Measurements from ENCODE around the gene LRRC3.

The LRRC3 gene

DNA sequence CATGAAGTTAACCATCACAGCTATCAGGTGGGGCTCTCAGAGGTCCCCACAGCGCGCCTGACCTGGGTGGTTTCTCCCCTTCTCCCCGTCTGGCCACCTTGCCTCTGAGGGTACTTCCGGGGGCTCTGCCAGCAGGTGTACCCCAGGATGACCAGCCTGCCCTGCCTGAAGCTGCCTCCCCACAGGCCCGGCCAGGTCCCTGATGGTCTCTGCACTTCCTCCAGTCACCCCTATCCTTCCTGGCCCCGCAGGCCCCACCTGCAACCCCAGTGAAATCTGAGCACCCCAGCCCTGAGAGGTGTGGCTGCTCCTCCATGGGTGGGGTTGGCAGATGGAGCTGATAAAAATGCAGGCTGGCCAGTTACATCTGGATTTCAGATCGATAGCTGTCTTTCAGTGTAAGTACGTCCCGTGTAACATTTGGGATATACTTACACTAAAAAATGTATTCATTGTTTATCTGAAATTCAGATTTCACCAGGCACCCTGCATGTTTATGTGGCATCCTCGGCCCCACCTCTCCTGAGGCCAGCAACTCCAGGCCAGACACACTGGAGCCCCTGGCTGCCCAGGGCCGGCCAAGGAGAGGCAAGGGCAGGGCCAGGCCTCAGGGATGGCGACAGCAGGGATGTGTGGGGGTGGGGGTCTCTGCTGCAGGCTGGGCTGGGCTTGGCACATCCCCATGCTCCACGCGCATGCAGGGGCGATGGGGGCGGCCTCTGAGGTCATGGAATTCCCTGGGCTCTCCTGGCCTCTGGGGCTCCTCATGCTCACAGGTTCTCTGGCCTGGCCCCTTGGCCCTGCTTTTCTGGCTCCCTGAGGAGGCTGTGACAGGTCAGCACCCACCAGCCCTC lies 25.1 kb downstream of the LRRC3 start:
- DNase-seq: no peak

DNA sequence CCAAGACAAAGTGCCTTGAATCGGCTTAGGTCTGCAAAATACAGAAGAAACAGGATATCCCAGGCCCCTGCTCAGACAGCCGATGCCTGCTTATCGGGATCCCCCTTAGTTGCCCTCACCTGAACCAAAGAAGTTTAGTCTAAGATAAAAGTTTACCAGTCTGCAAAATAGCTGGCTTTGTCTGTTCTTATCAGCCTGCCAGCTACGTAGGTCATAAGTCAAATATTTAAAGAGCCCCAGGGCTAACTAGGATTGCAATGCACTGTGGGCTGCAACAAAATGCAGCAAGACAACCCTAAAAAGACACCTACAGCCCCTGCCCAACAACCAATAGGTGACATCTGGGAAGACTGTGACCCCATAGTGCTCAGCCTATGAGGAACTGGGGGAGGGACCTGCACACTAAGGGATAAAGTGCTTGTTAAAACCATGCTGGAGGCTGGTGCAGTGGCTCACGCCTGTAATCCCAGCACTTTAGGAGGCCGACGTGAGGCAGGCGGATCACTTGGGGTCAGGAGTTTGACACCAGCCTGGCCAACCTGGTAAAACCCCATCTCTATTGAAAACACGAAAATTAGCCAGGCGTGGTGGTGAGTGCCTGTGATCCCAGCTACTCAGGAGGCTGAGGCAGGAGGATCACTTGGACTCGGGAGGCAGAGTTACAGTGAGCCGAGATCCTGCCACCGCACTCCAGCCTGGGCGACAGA lies 27.4 kb downstream of the LRRC3 start:
- DNase-seq: no peak

DNA sequence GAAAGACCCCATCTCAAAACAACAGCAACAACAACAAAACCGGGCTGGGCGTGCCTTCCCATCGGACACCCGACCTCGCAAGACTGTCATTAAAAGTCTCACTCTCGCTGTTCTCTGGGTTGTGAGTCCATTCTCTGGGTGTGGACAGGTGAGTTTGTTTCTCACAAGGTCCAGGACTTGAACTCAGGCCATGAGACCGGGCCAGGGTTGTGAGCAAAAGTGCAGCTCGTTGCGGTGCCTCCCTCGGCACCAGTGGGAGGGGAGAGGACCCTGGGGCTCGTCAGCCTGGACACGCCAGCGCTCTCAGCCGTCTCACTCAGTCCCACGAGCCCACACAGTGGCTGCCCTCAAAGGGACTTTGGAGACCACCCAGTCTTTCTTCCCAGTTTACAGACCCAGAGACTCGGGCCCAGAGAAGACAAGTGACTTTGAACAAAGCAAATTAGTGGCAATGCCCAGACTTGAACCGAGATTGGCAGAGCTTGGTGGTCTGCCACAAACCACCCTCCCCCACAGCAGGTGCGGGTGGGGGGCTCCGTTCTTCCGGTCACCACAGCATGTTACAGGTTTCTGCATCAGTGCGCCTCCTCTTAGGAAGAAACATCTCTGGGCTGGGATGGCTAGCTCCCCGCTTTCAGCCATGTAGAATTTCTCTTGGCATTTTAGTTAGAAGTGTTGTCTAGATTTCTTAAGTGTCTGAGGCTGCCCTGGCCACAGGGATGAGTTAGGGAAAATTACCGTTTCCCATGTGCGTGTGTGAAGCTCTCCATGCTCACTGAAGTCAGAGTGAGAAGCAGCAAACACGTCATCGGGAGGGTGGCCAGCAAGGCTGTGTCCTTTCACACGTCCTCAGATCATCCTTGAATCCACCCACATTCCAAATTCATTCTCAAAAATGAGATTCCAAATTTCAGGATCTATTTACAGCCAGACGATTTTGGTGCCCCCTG lies 28.3 kb downstream of the LRRC3 start:
- no peak for DNase-seq

DNA sequence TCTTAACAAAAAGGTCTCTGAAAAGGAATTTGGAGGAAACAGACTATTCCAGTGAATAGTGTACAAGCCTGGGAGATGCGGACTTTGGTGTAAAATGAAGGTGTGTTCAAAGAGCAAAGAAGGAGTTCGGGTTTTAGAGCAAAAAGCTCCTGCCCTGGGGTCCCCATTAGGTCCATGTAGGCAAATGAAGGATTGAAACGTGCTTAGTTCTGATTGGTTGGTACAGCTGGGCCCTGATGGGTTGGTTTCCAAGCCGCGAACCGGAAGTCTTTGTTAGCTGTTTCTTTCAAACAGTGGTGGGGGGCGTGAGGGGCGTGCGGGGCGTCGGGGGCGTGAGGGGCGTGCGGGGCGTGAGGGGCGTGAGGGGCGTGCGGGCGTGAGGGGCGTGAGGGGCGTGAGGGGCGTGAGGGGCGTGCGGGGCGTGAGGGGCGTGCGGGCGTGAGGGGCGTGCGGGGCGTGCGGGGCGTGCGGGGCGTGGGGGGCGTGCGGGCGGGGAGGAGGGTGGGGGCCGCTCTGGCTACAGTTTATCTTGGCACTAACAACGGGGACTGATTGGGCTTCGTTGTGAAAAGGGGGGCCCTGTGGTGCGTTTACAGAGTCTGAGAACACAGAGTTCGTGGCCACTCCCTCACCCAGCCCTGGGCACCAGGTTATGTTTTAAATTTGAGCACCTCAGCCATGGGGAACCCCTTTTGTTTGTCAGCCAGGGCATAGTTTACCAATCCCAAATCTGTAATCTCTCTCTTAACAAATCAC lies 29.4 kb downstream of the LRRC3 start:
- DNase-seq: no peak

DNA sequence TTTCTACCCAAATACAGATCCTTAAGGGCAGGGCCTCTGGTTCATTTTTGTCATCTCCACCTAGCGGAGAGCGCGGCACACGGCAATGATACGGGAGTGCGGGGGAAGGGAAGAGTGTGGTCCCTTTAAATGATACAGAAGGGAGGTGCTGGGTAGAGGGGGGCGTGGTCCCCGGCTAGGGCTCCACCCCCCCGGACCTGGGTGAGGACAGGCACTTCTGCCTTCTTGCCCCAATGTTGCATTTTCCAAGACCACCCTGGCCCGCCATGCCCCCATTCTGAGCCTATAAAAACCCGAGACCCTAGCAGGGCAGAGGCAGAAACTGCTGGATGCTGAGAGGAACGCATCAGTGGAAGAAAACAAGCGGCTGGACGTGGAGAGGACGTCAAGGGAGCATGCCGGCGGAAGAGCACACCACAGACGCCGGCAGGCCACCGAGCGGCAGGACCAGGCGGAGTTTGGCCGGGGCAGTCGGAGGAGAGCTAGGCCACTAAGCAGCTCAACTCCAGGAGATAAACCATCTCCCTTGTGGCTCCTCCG lies 30.0 kb downstream of the LRRC3 start:
- DNase-seq: no peak

DNA sequence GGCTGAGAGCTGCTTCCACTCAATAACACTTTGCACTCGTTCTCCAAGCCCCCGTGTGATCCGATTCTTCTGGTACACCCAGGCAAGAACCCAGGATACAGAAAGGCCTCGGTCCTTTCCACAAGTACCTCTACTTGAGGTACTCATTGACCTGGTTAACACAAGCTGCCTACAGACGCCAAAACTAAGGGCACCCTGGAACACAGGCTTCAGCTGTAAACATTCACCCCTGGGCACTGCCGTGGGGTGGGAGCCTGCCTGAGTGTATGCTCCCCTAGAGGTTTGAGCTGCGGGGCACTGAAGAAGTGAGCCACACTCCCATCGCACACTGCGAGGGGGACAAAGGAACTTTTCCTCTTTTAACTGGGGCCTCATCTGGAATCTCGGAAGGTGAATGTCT lies 30.5 kb downstream of the LRRC3 start:
- no peak for DNase-seq

DNA sequence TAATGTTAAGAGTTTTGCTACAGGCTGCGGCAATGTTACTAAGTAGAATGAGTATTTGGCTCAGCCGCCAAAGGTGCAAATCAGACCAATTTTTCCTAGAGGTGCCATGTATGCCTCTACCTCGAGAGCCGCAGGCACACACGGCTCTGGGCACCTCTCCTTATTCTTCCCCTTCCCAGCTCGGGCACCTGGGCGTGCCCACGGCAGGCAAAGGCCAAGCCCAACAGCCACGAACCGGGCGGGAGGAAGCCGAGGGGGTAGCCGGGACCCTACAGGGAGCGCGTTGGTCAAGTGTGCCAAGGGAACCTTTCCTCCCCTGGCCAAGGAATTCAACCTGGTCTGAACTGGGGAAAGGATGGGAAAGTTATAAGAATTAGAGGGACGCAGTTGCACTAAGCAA lies 31.0 kb downstream of the LRRC3 start:
- no peak for DNase-seq

DNA sequence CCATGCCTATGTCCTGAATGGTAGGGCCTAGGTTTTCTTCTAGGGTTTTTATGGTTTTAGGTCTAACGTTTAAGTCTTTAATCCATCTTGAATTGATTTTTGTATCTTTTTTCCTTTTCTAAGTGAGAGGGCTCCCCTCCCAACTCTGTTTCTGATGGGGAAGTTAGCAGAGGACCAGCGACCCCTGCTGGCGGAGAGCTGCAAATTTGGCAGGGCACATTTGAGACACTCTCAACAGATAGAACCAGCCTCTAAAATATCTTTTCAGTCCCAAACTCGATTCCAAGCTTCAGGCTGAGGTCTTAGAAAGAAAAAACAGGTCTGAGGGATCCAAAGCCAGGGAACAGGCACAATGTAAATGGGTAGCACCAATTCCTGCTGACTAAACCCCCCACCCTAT lies 32.5 kb downstream of the LRRC3 start:
- no peak for DNase-seq

DNA sequence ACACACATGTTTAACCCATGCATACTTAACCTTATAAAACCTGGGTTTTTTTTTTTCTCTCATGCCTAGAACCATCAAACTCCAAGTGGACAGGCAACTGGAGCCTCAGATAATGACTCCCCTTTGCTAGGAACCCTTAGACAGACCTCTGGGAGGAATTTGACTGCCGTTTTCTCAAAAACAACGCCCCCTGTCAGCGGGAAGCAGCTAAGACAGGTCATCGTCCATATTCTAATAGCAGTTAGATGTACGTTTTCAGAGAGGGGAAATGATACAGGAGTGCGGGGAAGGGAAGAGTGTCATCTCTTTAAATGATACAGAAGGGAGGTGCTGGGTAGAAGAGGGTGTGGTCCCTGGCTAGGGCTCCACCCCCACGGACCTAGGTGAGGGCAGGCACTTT lies 34.7 kb downstream of the LRRC3 start:
- DNase-seq: no peak

DNA sequence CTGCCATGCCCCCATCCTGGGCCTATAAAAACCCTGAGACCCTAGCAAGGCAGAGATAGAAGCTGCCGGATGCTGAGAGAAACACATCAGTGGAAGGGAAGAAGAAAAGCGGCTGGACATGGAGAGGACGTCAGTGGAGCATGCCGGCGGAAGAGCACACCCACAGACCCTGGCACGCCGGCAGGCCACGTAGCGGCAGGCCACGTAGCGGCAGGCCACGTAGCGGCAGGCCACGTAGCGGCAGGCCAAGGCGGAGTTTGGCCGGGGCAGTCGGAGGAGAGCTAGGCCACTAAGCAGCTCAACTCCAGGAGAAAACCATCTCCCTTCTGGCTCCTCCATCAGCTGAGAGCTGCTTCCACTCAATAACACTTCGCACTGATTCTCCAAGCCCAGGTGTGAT lies 35.1 kb downstream of the LRRC3 start:
- DNase-seq: no peak

DNA sequence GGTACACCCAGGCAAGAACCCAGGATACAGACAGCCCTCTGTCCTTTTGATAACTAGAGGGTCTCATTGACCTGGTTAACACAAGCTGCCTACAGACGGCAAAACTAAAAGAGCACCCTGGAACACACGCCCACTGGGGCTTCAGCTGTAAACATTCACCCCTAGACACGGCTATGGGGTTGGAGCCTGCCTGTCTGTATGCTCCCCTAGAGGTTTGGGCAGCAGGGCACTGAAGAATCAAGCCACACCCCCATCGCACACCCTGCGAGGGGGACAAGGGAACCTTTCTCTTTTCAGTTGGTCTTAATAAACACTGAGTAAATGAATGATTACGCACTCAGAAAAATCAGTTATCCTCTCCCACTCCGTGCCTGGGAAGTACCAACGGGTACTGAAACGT lies 35.5 kb downstream of the LRRC3 start:
- no peak for DNase-seq

DNA sequence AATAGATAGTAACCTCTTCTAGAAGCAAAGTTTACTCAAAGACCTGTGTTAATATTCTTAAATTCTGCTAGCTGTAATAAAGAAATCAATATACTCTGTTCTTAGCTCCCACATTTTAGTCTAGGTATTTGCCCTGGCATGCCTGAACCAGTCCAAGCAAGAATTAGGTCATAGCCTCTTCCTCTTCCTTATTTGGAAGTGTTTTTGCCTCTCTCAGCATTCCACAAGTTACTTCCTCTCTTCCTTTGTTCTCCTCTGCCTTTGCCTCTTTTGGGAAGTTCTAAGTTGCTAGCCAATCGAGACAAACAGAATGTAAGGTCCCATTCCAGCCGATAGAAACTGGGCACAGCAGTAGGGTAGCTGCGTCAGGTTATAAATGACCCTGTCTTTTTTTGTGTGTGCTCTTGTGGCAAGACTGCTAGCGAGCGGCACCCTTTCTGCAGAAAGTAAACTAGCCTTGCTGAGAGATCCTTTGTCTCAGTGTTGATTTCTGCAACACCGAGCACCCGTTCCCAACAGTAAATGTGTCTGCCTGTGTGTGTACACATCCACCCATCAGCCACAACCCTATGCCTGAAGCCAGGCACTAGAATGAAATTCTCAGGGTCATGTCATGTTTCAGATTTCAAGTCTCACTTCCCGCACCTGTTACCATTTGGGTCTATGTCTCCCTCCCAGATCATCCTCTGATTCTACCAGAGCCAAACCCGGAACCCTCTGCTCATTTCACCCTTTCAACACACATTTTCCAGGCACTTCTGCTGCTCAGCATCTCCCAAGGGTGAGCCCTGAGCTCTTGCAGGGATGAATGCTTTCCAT lies 37.5 kb downstream of the LRRC3 start:
- no peak for DNase-seq

DNA sequence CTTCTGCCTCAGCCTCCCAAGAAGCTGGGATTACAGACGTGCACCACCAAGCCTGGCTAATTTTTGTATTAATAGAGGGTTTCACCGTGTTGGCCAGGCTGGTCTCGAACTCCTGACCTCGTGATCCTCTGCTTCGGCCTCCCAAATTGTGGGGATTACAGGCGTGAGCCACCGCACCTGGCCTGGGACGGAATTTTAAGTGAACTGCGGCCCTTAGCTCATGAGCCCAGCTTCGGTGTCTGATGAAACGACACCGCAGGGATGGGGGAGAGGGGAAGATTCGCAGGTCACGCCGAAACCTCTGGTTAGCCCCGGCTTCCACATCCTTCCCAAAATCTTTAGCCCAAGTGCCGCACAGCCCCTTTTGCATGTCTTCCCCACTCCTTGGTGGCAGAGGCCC lies 39.1 kb downstream of the LRRC3 start:
- no peak for DNase-seq

DNA sequence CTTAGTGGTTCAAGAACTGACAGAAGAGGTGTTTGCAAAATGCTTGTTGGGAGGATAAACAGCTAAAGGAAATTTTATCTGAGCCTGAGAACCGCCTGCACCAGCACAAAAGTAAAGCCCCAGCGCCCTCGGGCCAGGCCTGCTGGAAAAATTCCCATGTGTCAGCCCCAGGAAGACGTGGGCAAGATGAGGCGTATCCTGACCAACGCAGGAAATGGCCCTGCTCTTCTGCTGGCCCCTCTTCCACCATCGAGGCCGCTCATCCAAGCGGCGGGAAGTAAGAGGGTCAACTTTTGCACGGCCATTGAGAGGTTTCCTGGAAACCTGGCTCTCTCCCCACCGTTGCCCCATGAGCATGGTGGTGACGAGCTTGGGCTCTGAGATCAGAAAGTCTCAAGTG lies 39.6 kb downstream of the LRRC3 start:
- DNase-seq: no peak

DNA sequence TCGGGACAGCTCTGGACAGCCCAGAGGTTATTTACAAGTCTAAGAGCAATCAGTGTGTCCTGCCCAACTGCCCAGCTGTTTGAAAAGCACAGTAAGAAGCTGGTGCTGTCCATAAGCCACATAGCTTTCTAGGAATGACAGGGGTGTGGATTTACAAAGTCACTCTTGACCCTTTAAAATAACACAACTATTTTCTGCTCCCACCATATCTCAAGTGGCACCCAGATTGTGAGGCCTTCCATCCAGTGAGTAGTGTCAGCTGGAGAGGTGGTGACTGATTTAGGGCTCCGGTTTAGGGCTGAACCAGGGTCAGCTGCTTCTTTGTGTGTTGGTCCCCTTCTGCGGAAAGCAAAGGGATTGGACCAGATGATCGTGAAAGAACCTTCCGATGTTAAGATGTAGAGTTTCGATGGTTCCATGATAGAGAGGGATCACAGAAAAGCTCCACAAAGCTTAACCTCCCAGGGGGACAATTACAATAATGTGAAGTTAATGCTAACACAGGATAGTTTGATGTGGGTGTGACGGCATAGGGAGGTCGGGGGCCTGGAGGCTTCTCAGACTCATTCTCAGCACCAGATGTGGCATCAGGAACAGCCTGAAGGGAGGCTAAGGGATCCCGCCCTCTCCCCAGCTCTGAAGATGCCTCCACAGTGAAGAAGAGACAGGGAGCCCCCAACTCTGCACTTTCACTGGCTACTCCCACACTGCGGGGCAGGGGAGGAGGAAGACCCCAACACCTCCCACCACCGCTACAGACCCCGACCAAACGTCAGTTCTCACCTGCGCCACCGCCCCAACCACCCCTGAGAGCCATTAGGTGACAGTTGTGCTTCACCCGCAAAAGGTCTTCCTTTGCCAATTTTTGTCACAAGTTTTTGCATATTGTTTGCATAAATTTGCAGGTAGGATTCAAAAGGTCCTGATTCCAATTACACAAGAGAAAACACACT lies 40.6 kb downstream of the LRRC3 start:
- DNase-seq: no peak

DNA sequence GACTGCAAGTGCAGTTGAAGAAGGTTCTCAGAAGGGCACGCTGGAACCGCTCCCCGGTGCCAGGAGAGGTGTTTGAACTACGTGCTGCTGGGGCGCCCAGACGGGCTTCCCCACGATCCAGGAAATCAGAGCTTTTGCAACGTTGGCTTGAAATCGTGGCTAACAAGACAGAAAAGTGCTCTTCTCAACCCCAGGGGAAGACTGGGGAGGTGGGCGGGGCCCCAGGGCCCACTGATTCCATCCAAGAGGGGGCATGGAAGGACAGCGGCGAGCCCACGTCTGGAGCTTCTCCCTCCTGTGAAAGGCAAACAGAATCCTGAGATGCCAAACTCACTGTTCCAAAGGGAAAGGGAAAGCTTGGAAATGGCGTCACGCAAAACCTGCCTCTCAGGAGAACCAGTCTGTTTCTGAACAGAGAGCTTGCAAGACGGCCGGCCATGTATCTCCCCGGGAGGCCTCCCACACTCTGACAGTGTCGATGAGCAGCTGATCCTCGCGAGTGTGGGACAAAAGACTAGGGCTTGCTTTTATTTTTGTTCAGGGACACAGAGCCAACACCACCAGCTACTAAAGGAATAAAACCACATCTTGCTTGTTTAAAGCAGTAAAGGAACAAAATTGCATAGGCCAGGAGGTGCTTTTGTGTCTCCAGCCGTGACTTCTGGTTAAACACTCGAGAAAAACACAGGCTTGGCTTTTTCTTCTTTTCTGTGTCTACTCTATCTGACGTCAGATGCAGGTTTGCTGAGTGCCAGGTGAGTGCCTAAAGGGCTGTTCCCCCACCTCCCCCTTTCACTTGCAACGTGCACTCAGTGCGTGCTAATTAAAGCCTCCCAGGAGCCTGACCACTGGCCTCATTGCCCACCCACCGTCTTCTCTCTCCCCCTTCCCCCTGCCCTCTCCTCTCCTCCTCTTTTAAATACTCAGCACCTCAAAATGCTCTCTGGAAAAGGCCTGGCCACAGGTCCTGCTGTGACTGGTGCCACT lies 41.5 kb downstream of the LRRC3 start:
- no peak for DNase-seq

DNA sequence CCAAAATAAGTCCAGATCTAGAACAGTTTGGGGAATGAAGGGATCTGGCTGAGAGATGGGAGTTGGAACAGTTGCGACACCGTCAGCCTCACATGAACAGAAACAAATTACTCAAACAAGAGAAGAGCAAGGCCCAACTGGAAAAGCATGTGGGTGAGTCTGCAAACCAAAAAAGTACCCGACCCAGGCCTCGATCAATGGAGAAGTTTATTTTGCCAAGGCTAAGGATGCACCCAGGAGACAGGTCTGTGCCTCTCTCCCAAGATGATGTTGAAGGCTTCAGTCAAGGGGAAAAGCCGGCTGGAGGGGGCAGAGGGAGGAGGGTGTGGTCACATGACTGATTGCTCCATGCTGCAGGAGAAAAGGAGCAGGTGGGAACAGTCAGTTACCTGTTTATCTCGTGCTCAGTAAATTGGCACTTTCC lies 42.4 kb downstream of the LRRC3 start:
- DNase-seq: no peak

DNA sequence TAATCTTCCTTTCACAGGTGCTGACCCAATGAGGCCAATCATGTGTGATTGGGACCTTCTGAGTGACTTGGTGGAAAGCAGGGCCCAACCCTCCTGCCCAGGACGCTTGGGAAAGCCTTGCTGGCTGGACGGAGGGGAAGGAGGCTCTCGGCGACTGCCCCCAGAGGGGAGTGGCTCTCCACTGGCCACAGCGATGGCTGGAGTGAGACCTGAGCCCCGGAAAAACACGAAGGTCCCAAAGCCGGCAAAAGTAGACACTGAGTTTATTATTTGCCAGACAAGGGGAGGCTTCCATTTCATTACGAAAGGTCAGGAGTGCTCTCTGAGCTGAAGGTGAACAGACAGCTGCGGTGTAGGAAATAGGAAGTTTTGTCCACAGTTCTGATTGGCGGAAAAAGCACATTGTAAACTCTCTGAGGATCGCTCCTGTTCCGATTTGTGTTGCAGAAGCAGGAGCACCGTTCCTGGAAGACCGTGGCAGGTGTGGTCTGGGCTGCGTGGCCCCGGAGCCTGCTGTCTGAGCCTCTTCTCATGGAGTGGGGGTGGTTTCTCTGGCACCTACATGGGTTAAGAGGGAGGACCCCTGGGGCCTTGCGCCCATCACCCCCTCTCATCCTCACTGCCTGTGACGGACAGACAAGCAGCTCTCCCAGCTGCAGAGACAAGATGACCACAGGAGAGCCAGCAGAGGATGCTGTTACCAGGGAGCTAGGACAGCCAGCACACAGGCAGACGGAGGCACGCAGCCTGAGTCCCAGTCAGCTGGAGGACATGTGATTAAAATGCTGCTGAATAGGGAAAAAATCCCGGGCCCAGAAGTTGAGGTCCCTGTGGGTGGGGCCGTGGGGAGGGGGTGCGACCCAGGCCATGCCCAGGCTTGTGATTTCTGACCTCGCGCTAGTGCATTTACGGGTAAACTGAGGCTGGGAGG lies 43.2 kb downstream of the LRRC3 start:
- DNase-seq: no peak

Measured in cerebellar nuclear complex (tissue), 1 donor.